GM13976 (cell line): Measurements from ENCODE around the gene ZNF217.

Experiments used
- DNase-seq: peaks from one replicate; pipeline ENCODE4 v3.0.0; 2012; ENCODE audit warnings: low spot score
- in situ Hi-C: fragments of 300-500 bp; cut with MboI; formaldehyde crosslinking; loops from one replicate; pipeline ENCODE4 v1.12.0; 2022; ENCODE audit warnings: low sequenced_read_pairs, mixed read lengths, inconsistent platforms; ENCODE audit not compliant: unreplicated experiment
- TF ChIP-seq, protein P1 (sequence below): IDR thresholded peaks from 2 replicates; pipeline ENCODE4 v1.5.1; 2012; ENCODE audit warnings: borderline replicate concordance, mild to moderate bottlenecking; ENCODE audit not compliant: insufficient read depth; ENCODE audit errors: extremely low read depth, missing control alignments, control extremely low read depth

ZNF217 gene

DNA sequence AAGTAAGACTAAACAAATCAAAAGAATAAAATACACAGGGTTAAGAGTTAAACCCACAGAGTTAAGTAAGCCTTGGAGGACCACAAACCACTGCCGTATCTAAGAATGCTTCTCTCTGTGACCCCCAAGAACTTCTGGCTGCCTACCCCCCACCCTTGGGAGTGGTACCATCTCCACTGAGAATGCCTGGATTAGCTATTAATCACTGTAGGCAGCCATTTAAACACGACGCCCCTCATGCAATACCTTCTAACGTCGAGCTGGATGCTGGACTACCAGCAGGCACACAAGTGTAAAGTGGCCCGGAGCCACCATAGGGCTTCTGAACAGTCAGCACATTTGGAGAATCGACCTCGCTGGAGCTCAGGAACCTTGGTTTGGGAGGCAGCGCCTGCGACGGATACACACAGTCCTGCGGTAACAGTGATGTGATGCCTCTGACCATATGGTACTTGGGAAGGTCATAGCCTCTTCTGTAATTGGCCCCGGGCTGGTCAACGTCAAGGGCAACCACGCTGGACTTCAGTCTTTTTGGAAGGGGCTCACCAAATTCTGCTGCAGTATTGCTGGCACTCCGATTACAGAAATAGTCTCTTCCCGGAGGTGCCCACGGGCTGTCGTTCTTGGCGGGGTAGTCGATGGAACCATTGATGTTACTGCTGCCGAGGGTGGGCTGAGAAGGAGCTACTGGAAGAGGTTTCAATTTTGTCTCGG, 18.0 kb downstream of the ZNF217 start:
- TF ChIP-seq, protein P1, sequence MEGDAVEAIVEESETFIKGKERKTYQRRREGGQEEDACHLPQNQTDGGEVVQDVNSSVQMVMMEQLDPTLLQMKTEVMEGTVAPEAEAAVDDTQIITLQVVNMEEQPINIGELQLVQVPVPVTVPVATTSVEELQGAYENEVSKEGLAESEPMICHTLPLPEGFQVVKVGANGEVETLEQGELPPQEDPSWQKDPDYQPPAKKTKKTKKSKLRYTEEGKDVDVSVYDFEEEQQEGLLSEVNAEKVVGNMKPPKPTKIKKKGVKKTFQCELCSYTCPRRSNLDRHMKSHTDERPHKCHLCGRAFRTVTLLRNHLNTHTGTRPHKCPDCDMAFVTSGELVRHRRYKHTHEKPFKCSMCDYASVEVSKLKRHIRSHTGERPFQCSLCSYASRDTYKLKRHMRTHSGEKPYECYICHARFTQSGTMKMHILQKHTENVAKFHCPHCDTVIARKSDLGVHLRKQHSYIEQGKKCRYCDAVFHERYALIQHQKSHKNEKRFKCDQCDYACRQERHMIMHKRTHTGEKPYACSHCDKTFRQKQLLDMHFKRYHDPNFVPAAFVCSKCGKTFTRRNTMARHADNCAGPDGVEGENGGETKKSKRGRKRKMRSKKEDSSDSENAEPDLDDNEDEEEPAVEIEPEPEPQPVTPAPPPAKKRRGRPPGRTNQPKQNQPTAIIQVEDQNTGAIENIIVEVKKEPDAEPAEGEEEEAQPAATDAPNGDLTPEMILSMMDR, result no peak
- in situ Hi-C loops, result loop anchor here (25.0 kb wide), 1 partner anchor 362 kb away; no protein-coding TSS in a partner anchor
- no peak for DNase-seq

DNA sequence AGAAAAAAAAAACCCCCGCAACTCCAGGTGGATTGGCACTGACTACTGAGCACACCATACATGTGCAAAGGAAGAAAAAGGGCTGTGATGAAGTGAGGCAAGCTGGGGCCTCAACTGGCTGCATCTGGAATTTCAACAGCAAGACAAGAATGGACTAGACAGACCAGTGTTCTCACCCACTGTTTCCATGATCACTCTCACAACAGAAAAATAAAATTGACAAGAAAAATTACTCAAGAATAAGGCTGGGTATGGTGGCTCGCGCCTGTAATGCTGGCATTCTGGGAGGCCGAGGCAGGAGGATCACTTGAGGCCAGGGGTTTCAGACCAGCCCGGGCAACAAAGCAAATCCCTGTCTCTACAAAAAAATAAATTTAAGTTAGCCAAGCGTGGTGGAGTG, 18.8 kb downstream of the ZNF217 start:
- no peak for DNase-seq
- TF ChIP-seq, protein P1, result no peak
- in situ Hi-C loops, result loop anchor here (25.0 kb wide), 3 partner anchors 362 to 612 kb away; partner anchors contain the start of gene BCAS1

DNA sequence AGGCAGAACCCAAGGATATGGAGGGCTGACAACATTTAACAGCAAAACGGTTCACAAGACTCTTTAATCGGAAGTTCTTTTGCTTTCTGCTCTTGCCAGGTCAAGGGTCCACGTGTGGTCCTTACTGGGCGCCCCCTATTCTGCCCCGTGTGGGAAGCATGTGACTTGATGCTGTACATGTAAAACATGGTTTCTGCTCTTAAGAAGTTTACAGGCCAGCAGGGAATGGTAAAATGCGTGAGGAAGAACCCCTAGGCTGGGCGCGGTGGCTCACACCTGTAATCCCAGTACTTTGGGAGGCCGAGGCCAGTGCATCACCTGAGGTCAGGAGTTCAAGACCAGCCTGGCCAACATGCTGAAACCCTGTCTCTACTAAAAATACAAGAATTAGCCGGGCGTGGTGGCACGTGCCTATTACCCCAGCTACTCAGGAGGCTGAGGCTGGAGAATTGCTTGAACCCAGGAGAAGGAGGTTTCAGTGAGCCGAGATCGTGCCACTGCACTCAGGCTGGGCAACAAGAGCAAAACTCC, 19.3 kb downstream of the ZNF217 start:
- no peak for DNase-seq
- TF ChIP-seq, protein P1, result no peak
- in situ Hi-C loops, result loop anchor here (25.0 kb wide), 2 partner anchors 488 to 613 kb away; partner anchors contain the start of gene BCAS1

DNA sequence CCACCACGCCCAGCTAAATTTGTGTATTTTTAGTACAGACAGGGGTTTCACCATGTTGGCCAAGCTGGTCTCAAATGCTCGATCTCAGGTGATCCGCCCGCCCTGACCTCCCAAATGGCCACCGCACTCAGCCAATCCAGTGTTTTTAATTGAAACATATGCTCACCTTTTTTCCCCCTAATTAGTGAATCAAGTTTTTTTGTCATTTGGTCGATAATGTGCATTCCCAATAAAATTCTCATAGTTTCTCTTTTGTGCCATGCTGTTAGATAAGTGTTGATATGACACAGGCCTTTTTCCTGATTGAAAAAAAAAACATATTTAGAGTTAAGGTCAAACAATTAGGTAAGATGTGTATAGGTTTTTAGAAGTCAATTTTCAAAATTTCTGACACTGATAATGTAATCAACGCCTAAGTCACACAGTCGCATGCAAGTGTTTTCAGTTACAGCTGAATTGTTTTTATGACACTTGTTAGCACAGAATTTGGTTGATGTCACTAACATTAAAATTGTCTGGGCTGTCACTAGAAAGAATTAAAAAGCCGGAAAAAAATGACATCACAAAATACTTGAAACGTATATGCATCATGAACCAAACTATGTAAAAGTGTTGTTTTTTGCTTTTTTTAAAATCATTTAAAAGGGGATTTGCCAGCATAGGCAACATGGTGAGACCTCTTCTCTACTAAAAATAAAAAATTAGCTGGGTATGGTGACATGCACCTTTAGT, 21.9 kb downstream of the ZNF217 start:
- DNase-seq, result no peak
- TF ChIP-seq, protein P1, result no peak
- in situ Hi-C loops, result loop anchor here (25.0 kb wide), 2 partner anchors 491 to 616 kb away; partner anchors contain the start of gene BCAS1

DNA sequence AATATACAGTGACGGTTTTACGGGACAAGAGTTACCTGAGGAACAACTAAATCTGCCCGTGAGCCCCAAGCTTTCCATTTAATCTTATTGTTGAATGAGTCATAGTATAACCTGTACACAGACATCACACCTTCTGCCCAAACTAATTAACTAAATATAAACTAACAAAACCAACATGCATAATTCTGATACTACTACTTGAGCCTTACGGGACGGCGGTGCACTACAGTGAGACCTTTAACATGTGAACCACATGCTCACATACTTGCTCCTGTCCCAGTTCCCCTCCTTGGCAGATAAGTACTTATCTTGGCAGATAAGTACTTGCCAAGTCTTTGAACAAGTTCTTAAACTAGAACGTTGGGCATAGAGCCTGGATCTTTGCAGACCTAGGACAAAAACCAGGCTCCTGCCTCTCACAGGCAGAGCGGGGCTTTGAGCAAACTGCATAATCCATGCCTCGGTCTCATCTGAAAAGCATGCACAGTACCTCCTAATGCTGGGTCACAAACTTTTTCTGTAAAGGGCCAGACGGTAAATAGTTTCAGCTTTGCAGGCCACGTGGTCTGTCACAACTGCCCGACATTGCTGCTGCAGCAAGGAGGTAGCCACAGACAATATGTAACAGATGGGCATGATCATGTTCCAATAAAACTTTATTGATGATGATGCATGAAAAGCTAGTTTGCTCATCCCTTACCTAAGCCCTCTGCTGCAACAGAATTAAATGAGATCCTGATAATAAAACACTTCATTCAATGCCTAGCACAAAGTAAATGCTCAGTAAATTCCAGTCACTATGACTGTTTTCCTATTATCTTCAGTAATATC, 23.0 kb downstream of the ZNF217 start:
- DNase-seq, result no peak
- in situ Hi-C loops, result loop anchor here (25.0 kb wide), 2 partner anchors 492 to 617 kb away; partner anchors contain the start of gene BCAS1

More for the DNA sequence above, 23.0 kb downstream of the ZNF217 start:
- TF ChIP-seq, protein P1, result no peak
